ENCODE results near the gene MYOC. TPM values are rescaled to one million over a fixed set of nuclear protein-coding genes. Genes with fewer than 3 reads are reported as not detected.

Gene MYOC
- total and polyA plus RNA-seq, 8 donors = 0.19 to 2.3 (median 0.48) TPM; not detected in 2

GRCh38 chr1:171595324-171595723 is 57.2 kb downstream of the MYOC start:
- no peak overlapping the region for H3K4me3 ChIP-seq
- ATAC-seq (no peak), DNase-seq (no peak), FAIRE-seq (no peak)
- 89 to 94% methylated on average over 1 of the region's 1 CpG for WGBS, 2 donors
- peaks cover 0 to 31% (median 5%) of the 10 kb centered on the region in 3 donors for H3K36me3 ChIP-seq
- TF ChIP-seq CTCF (IDR thresholded peaks at IDR 0.05) = no peak
- no peak overlapping the region for H3K27ac ChIP-seq
- no peaks in the 10 kb centered on the region for H3K27me3 ChIP-seq
- no peaks in the 10 kb centered on the region for H3K9me3 ChIP-seq
- no peaks in the 10 kb centered on the region for H3K4me1 ChIP-seq
- intact Hi-C loops (cut with DNase I) = no loop called here

- DNase-seq (no peak), FAIRE-seq (no peak), ATAC-seq (no peak)
- H3K36me3 ChIP-seq = peaks cover 0 to 68% (median 19%) of the 10 kb centered on the region in 3 donors
- WGBS, 2 donors = 41 to 67% methylated on average over 1 of the region's 1 CpG
- TF ChIP-seq CTCF (IDR thresholded peaks at IDR 0.05) = no peak
- H3K4me3 ChIP-seq = no peak overlapping the region
- H3K4me1 ChIP-seq = peaks cover 0 to 5% (median 0%) of the 10 kb centered on the region in 3 donors
- no peaks in the 10 kb centered on the region for H3K9me3 ChIP-seq
- H3K27me3 ChIP-seq = no peaks in the 10 kb centered on the region
- intact Hi-C loops (cut with DNase I) = no loop called here
- no peak overlapping the region for H3K27ac ChIP-seq
These were observed 62.5 kb downstream of the MYOC start for GRCh38 chr1:171590022-171590421.

- H3K9me3 ChIP-seq = no peaks in the 10 kb centered on the region
- no peak for ATAC-seq
- H3K27me3 ChIP-seq = no peaks in the 10 kb centered on the region
- no peak overlapping the region for H3K4me3 ChIP-seq
- no peak for DNase-seq
- peaks cover 0 to 5% (median 0%) of the 10 kb centered on the region in 3 donors for H3K4me1 ChIP-seq
- H3K27ac ChIP-seq = no peak overlapping the region
- peaks cover 0 to 78% (median 24%) of the 10 kb centered on the region in 3 donors for H3K36me3 ChIP-seq
- intact Hi-C loops (cut with DNase I) = no loop called here
- TF ChIP-seq CTCF (IDR thresholded peaks at IDR 0.05) = no peak
- 36 to 42% methylated on average over 2 of the region's 2 CpGs for WGBS, 2 donors
- no peak for FAIRE-seq
These were observed 64.3 kb downstream of the MYOC start for GRCh38 chr1:171588230-171588629.

- WGBS, 2 donors = 96 to 98% methylated on average over 8 to 9 of the region's 9 CpGs
These were observed 66.8 kb downstream of the MYOC start for GRCh38 chr1:171585715-171586114.

More at GRCh38 chr1:171585715-171586114, 66.8 kb downstream of the MYOC start:
- no peak overlapping the region for H3K4me3 ChIP-seq
- H3K36me3 ChIP-seq = peaks cover 0 to 68% (median 19%) of the 10 kb centered on the region in 3 donors
- no peaks in the 10 kb centered on the region for H3K9me3 ChIP-seq
- TF ChIP-seq CTCF (IDR thresholded peaks at IDR 0.05) = no peak
- ATAC-seq = no peak
- H3K27me3 ChIP-seq = no peaks in the 10 kb centered on the region
- no peak for FAIRE-seq
- peaks cover 0 to 5% (median 0%) of the 10 kb centered on the region in 3 donors for H3K4me1 ChIP-seq
- H3K27ac ChIP-seq = no peak overlapping the region
- intact Hi-C loops (cut with DNase I) = no loop called here
- no peak for DNase-seq

Other genes with a start within 250 kb of the MYOC start
- gene PRRC2C, start 167.2 kb downstream of the MYOC start, total RNA-seq = 10 to 100 TPM; 45.8 to 82.3 (median 48.4) TPM
- gene PRRC2C, start 167.2 kb downstream of the MYOC start, polyA plus RNA-seq = 10 to 100 TPM; 22.4 to 59.1 TPM
- not detected for gene MYOCOS, start 30.4 kb downstream of the MYOC start, total RNA-seq
- under 1 TPM in 1 of 2 donors, not detected in 1; 0.05 TPM for gene MYOCOS, start 30.4 kb downstream of the MYOC start, polyA plus RNA-seq
- 1 to 10 TPM; 5.8 to 7.5 (median 6.2) TPM for gene VAMP4, start 89.4 kb upstream of the MYOC start, total RNA-seq
- gene VAMP4, start 89.4 kb upstream of the MYOC start, polyA plus RNA-seq = 1 to 10 TPM; 3.2 to 7.6 TPM
- 10 to 100 TPM in 4 of 6 donors, 1 to 10 TPM in 2; 7.2 to 16.6 (median 10.2) TPM for gene METTL13, start 129.0 kb upstream of the MYOC start, total RNA-seq
- gene METTL13, start 129.0 kb upstream of the MYOC start, polyA plus RNA-seq = 1 to 10 TPM; 5.2 to 9.8 TPM
- 1 to 10 TPM in 2 of 6 donors, under 1 TPM in 4; 0.54 to 1.3 (median 0.90) TPM for gene DNM3, start 188.8 kb upstream of the MYOC start, total RNA-seq
- under 1 TPM; 0.40 to 0.49 TPM for gene DNM3, start 188.8 kb upstream of the MYOC start, polyA plus RNA-seq